DND-41 (cell line): ENCODE results near the gene IRX2.

Experiments used
- ATAC-seq: fragments of 200-7000 bp; cut with Tn5 transposase; 3 replicates; pipeline ENCODE4 v1.9.1; 2021; ENCODE audit warnings: low read depth; ENCODE audit not compliant: insufficient read depth
- DNase-seq: peaks from one replicate; pipeline ENCODE4 v3.0.0-alpha.2; 2020
- H2AFZ ChIP-seq: 2 replicates; pipeline ENCODE4 v1.6.0; 2012; ENCODE audit warnings: low read depth, low read length
- H3K27ac ChIP-seq: 2 replicates; pipeline ENCODE4 v1.5.1; 2012; ENCODE audit warnings: low read length, inconsistent platforms
- H3K27me3 ChIP-seq: fragments of 200-600 bp; sonication (generic); 2 replicates; pipeline ENCODE4 v1.6.0; 2012; ENCODE audit warnings: low read length, mild to moderate bottlenecking, inconsistent platforms; ENCODE audit not compliant: insufficient read depth, poor library complexity
- H3K36me3 ChIP-seq: 2 replicates; pipeline ENCODE4 v1.5.1; 2012; ENCODE audit warnings: low read length, inconsistent platforms; ENCODE audit not compliant: insufficient read depth
- H3K4me1 ChIP-seq: 2 replicates; pipeline ENCODE4 v1.5.1; 2012; ENCODE audit warnings: mild to moderate bottlenecking, low read length; ENCODE audit not compliant: insufficient read depth
- H3K4me2 ChIP-seq: 2 replicates; pipeline ENCODE4 v1.6.0; 2012; ENCODE audit warnings: mild to moderate bottlenecking, moderate library complexity, low read length, inconsistent platforms; ENCODE audit not compliant: insufficient read depth
- H3K4me3 ChIP-seq, 2 experiments: fragments of 200-600 bp in 1 of 2; shearing (Covaris generic) in 1 of 2; 2 replicates each; pipeline ENCODE4 v1.5.1; 2012 to 2016; ENCODE audit warnings: inconsistent platforms in 2 of 2, low read length in 2 of 2, mild to moderate bottlenecking in 2 of 2, low read depth in 1 of 2, moderate library complexity in 1 of 2
- H3K79me2 ChIP-seq: 2 replicates; pipeline ENCODE4 v1.6.0; 2012; ENCODE audit warnings: low read length, inconsistent platforms; ENCODE audit not compliant: insufficient read depth
- H3K9ac ChIP-seq: 2 replicates; pipeline ENCODE4 v1.6.0; 2012; ENCODE audit warnings: low read depth, mild to moderate bottlenecking, inconsistent platforms, low read length, moderate library complexity
- H3K9me3 ChIP-seq: 2 replicates; pipeline ENCODE4 v1.5.1; 2012; ENCODE audit warnings: low read length, moderate library complexity, mild to moderate bottlenecking, inconsistent platforms; ENCODE audit not compliant: insufficient read depth, severe bottlenecking
- H4K20me1 ChIP-seq: 2 replicates; pipeline ENCODE4 v1.6.0; 2012; ENCODE audit warnings: low read length; ENCODE audit not compliant: insufficient read depth
- CTCF ChIP-seq: IDR thresholded peaks from 2 replicates; pipeline ENCODE4 v1.5.1; 2012; ENCODE audit warnings: borderline replicate concordance, low read length, moderate library complexity, mild to moderate bottlenecking; ENCODE audit not compliant: poor library complexity, severe bottlenecking; ENCODE audit errors: extremely low read depth
- EZH2 ChIP-seq: IDR thresholded peaks from 3 replicates; pipeline ENCODE4 v1.6.1; 2012; ENCODE audit warnings: borderline replicate concordance, low read depth, mild to moderate bottlenecking, moderate library complexity, low read length, inconsistent platforms; ENCODE audit not compliant: severe bottlenecking

IRX2 gene

GRCh38 chr5:2747363-2748162 is 3.9 kb downstream of the IRX2 start:
- Histone ChIP-seq H3K36me3 (no peaks in the 10 kb centered on the region), H3K27ac (no peak overlapping the region), H4K20me1 (no peaks in the 10 kb centered on the region), H3K4me2 (no peak overlapping the region), H3K4me1 (0 out of 2 replicates have a peak, but pooled peaks cover under 1% of the 10 kb centered on the region), H2AFZ (no peak overlapping the region), H3K4me3 (no peak overlapping the region), H3K9ac (no peak overlapping the region), H3K27me3 (no peaks in the 10 kb centered on the region), H3K9me3 (peaks cover 9% of the 10 kb centered on the region), H3K79me2 (no peaks in the 10 kb centered on the region)
- ATAC-seq (no peak), DNase-seq (no peak)
- TF ChIP-seq EZH2, result no peak
- no peak for TF ChIP-seq CTCF

GRCh38 chr5:2746561-2747032 is 4.9 kb downstream of the IRX2 start:
- Histone ChIP-seq H3K36me3 (no peaks in the 10 kb centered on the region), H3K4me3 (no peak overlapping the region), H3K9me3 (peaks cover 9% of the 10 kb centered on the region), H3K27ac (no peak overlapping the region), H3K27me3 (no peaks in the 10 kb centered on the region), H4K20me1 (no peaks in the 10 kb centered on the region), H3K4me1 (no peaks in the 10 kb centered on the region), H3K79me2 (no peaks in the 10 kb centered on the region), H2AFZ (no peak overlapping the region), H3K9ac (no peak overlapping the region), H3K4me2 (no peak overlapping the region)
- TF ChIP-seq CTCF, result no peak
- no peak for TF ChIP-seq EZH2
- no peak for ATAC-seq
- DNase-seq, result no peak

- H3K36me3 ChIP-seq, result no peaks in the 10 kb centered on the region
- no peaks in the 10 kb centered on the region for H4K20me1 ChIP-seq
- no peaks in the 10 kb centered on the region for H3K27me3 ChIP-seq
- no peak overlapping the region for H3K27ac ChIP-seq
- H3K9me3 ChIP-seq, result peaks cover 8% of the 10 kb centered on the region
- H3K9ac ChIP-seq, result no peak overlapping the region
- TF ChIP-seq EZH2 (no peak), CTCF (no peak)
- DNase-seq (no peak), ATAC-seq (no peak)
- H3K79me2 ChIP-seq, result no peaks in the 10 kb centered on the region
- no peaks in the 10 kb centered on the region for H3K4me1 ChIP-seq
- no peak overlapping the region for H2AFZ ChIP-seq
- no peak overlapping the region for H3K4me2 ChIP-seq
- no peak overlapping the region for H3K4me3 ChIP-seq
These were observed 7.0 kb downstream of the IRX2 start for GRCh38 chr5:2744485-2744884.
